ENCODE data around the gene CPXM2. TPM values are rescaled to one million over a fixed set of nuclear protein-coding genes. Genes with fewer than 3 reads are reported as not detected.

CPXM2 gene
- total RNA-seq, 1 experiment from 2014 or later, result not detected

DNA sequence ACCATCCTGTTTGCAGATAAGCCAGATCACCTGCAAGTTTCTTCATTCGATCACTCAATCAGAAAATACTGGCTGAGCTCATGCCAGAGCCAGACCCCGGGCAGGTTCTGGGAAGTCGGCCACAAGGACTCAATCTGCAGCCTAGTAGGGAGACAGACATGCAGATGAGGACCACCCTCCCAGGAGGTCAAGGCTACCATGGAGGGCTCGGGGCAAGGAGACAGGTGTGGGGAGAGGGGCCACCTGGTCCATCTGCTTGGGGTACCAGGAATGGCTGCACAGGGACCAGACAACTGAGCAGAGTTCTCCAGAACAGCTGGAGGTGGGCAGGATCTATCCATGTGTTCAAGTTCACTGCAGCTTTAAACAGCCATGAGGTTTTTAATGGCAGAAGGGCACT lies 16.8 kb upstream of the CPXM2 start:
- ChIA-PET POLR2A (ENCODE audit: unreplicated experiment) (no interaction called here), CTCF (no interaction called here)
- no peak overlapping the region for H3K27ac ChIP-seq (ENCODE audit: low read length)
- no peak overlapping the region for H3K4me3 ChIP-seq (ENCODE audit: low read length)
- ATAC-seq, result no peak
- no peaks in the 10 kb centered on the region for H4K20me1 ChIP-seq (ENCODE audit: low read length)
- intact Hi-C loops (cut with micrococcal nuclease), result no loop called here
- no peaks in the 10 kb centered on the region for H3K9me2 ChIP-seq (replicated peaks; ENCODE audit: low read length)
- no peaks in the 10 kb centered on the region for H3K36me3 ChIP-seq (ENCODE audit: low read depth, low read length)
- no peak overlapping the region for H2AFZ ChIP-seq (ENCODE audit: low read length)
- no peaks in the 10 kb centered on the region for H3F3A ChIP-seq (ENCODE audit: low read length, unreplicated experiment)
- H3K9me3 ChIP-seq (ENCODE audit: low read length), result no peaks in the 10 kb centered on the region
- TF ChIP-seq EZH2 (IDR thresholded peaks at IDR 0.05; ENCODE audit: low read length, unreplicated experiment) (no peak), EZH2phosphoT487 (IDR thresholded peaks at IDR 0.05; ENCODE audit: borderline replicate concordance, low read length) (no peak)
- TF ChIP-seq, protein P1, sequence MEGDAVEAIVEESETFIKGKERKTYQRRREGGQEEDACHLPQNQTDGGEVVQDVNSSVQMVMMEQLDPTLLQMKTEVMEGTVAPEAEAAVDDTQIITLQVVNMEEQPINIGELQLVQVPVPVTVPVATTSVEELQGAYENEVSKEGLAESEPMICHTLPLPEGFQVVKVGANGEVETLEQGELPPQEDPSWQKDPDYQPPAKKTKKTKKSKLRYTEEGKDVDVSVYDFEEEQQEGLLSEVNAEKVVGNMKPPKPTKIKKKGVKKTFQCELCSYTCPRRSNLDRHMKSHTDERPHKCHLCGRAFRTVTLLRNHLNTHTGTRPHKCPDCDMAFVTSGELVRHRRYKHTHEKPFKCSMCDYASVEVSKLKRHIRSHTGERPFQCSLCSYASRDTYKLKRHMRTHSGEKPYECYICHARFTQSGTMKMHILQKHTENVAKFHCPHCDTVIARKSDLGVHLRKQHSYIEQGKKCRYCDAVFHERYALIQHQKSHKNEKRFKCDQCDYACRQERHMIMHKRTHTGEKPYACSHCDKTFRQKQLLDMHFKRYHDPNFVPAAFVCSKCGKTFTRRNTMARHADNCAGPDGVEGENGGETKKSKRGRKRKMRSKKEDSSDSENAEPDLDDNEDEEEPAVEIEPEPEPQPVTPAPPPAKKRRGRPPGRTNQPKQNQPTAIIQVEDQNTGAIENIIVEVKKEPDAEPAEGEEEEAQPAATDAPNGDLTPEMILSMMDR (conservative IDR thresholded peaks at IDR 0.05; ENCODE audit: low read depth, low read length), result no peak
- peaks cover 58% of the 10 kb centered on the region for H3K27me3 ChIP-seq (ENCODE audit: low read length)
- H3K9ac ChIP-seq (ENCODE audit: low read length), result no peak overlapping the region
- no peaks in the 10 kb centered on the region for H3K79me2 ChIP-seq (ENCODE audit: low read length)
- H3K4me1 ChIP-seq (ENCODE audit: insufficient read depth, low read length), result no peaks in the 10 kb centered on the region
- no peak for DNase-seq
- BruUV-seq (replicated peaks), result no TSS peak
- H3K4me2 ChIP-seq (ENCODE audit: low read length), result no peak overlapping the region

DNA sequence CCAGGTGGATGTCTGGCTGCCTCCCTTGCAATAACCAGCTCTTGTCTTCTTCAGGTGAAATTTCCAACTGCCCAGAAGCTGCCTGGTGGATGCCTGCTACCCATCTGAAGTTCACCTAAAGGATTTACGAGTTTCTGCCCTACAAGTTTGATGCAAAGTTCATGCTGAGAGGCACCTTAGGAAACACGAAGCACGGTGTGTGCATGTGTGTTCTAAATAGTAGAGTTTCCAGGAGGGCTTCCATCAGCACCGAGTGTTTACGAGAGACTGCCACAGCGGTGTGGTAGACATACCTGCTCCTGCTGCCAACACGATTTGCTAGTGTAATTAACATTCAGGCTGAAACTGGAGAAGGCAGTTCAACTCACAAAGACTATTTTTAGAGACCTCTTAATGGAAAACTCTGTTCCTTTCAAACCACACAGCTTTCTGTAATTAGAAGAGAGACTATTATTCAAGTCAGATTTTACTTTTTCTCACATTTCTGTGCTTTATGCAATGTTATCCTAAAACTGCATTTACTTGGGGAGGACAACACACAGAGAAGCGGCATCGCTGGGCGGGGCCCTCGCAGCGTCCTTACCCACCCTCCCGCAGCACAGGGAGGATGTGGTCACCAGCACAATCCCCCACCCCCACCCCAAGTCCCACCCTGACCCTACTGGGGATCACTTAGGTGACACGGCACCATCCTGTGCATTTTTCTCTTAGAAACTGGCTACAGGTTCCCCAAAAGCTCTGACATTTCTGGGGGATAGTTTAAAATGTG lies 15.5 kb upstream of the CPXM2 start:
- CTCF ChIA-PET, result no interaction called here
- ATAC-seq (no peak), DNase-seq (no peak)
- H3K27me3 ChIP-seq (ENCODE audit: low read length), result peaks cover 54% of the 10 kb centered on the region
- no peaks in the 10 kb centered on the region for H3F3A ChIP-seq (ENCODE audit: low read length, unreplicated experiment)
- H3K9me3 ChIP-seq (ENCODE audit: low read length), result no peaks in the 10 kb centered on the region
- POLR2A ChIA-PET (ENCODE audit: unreplicated experiment), result no interaction called here
- H3K36me3 ChIP-seq (ENCODE audit: low read depth, low read length), result no peaks in the 10 kb centered on the region
- no TSS peak for BruUV-seq (replicated peaks)
- no peak overlapping the region for H3K27ac ChIP-seq (ENCODE audit: low read length)
- no peaks in the 10 kb centered on the region for H3K9me2 ChIP-seq (replicated peaks; ENCODE audit: low read length)
- no peaks in the 10 kb centered on the region for H4K20me1 ChIP-seq (ENCODE audit: low read length)
- no peak overlapping the region for H2AFZ ChIP-seq (ENCODE audit: low read length)
- H3K4me1 ChIP-seq (ENCODE audit: insufficient read depth, low read length), result no peaks in the 10 kb centered on the region
- intact Hi-C loops (cut with micrococcal nuclease), result no loop called here
- no peak overlapping the region for H3K4me3 ChIP-seq (ENCODE audit: low read length)
- H3K79me2 ChIP-seq (ENCODE audit: low read length), result no peaks in the 10 kb centered on the region
- H3K4me2 ChIP-seq (ENCODE audit: low read length), result no peak overlapping the region
- no peak overlapping the region for H3K9ac ChIP-seq (ENCODE audit: low read length)
- TF ChIP-seq EZH2 (IDR thresholded peaks at IDR 0.05; ENCODE audit: low read length, unreplicated experiment), result no peak

DNA sequence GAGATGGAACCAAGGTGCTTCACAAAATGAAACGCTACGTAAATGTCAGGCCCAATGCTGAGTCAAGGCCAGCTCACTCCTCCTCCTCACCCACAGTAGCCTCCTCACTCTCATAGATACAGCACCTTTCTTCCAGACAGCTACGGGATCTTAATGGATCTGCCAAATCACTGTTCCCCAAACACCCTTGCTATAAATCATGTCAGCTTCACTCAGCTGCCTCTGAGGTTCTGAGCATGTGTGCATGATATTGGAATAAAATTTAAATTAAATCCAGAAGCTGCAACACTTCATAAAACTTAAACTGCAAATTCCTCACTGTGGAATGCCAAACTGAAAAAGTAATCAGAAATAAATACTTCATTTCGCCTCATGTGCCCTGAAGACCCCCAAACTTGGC lies 14.7 kb upstream of the CPXM2 start:
- POLR2A ChIA-PET (ENCODE audit: unreplicated experiment), result no interaction called here
- no peaks in the 10 kb centered on the region for H3F3A ChIP-seq (ENCODE audit: low read length, unreplicated experiment)
- no peak overlapping the region for H3K4me2 ChIP-seq (ENCODE audit: low read length)
- no peaks in the 10 kb centered on the region for H4K20me1 ChIP-seq (ENCODE audit: low read length)
- BruUV-seq (replicated peaks), result no TSS peak
- peaks cover 54% of the 10 kb centered on the region for H3K27me3 ChIP-seq (ENCODE audit: low read length)
- no peak overlapping the region for H2AFZ ChIP-seq (ENCODE audit: low read length)
- DNase-seq (no peak), ATAC-seq (no peak)
- no peak overlapping the region for H3K4me3 ChIP-seq (ENCODE audit: low read length)
- TF ChIP-seq EZH2 (IDR thresholded peaks at IDR 0.05; ENCODE audit: low read length, unreplicated experiment), result no peak
- TF ChIP-seq, protein P1 (conservative IDR thresholded peaks at IDR 0.05; ENCODE audit: low read depth, low read length), result no peak
- TF ChIP-seq EZH2phosphoT487 (IDR thresholded peaks at IDR 0.05; ENCODE audit: borderline replicate concordance, low read length), result no peak
- H3K4me1 ChIP-seq (ENCODE audit: insufficient read depth, low read length), result no peaks in the 10 kb centered on the region
- H3K9me2 ChIP-seq (replicated peaks; ENCODE audit: low read length), result no peaks in the 10 kb centered on the region
- H3K9me3 ChIP-seq (ENCODE audit: low read length), result no peaks in the 10 kb centered on the region
- H3K27ac ChIP-seq (ENCODE audit: low read length), result no peak overlapping the region
- CTCF ChIA-PET, result no interaction called here
- intact Hi-C loops (cut with micrococcal nuclease), result no loop called here
- H3K9ac ChIP-seq (ENCODE audit: low read length), result no peak overlapping the region
- no peaks in the 10 kb centered on the region for H3K79me2 ChIP-seq (ENCODE audit: low read length)
- H3K36me3 ChIP-seq (ENCODE audit: low read depth, low read length), result no peaks in the 10 kb centered on the region
